HEK293T (cell line): ENCODE results near the gene PSAPL1.

Experiments used
- BHLHE40 ChIP-seq: fragments of 450-650 bp; IDR thresholded peaks from 2 replicates; pipeline ENCODE4 v1.6.1; 2016; ENCODE audit warnings: mild to moderate bottlenecking, moderate library complexity, borderline replicate concordance
- HDGF ChIP-seq: fragments of 450-650 bp; IDR thresholded peaks from 2 replicates; pipeline ENCODE4 v1.6.1; 2017; ENCODE audit warnings: antibody characterized with exemption, borderline replicate concordance
- PKNOX1 ChIP-seq: fragments of 450-650 bp; IDR thresholded peaks from 2 replicates; pipeline ENCODE4 v1.6.1; 2016

DNA sequence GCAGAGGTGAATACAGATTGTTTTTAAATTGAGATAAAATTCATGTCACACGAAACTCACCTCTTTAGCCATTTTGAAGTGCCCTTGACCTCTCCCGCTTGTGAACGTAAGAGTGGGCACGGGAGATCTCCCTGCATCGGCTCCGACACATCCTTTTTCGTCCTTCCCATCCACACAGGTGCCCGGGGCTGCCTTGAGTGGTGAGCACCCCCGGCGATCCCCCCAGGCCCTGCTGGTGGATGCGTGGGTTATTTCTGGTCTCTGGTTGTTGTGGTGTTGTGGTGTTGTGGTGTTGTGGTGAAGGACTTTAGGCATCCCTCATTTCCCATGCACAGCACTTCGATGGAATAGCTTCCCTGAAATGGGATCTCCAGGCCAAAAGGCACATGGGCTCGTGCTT is 46.1 kb downstream of the PSAPL1 start:
- TF ChIP-seq HDGF: no peak
- TF ChIP-seq PKNOX1: no peak
- TF ChIP-seq BHLHE40: no peak
